GOT3 (cell line): ENCODE results near the gene OR1S1.
"Not testable (repeated sequence)": the region's sequence is repeated elsewhere in the genome, so short reads cannot be mapped to it uniquely, and the experiment has no call there.

Experiments used
- DNase-seq: peaks from one replicate; lab custom pipeline; 2025; ENCODE audit warnings: mixed read lengths; lab: John Stamatoyannopoulos, UW

The OR1S1 gene

GRCh38 chr11:58212420-58212819, at the start of gene OR1S1:
TSS of gene OR1S1 (plus strand) at chr11:58212720.
- not testable (repeated sequence) for DNase-seq

DNA sequence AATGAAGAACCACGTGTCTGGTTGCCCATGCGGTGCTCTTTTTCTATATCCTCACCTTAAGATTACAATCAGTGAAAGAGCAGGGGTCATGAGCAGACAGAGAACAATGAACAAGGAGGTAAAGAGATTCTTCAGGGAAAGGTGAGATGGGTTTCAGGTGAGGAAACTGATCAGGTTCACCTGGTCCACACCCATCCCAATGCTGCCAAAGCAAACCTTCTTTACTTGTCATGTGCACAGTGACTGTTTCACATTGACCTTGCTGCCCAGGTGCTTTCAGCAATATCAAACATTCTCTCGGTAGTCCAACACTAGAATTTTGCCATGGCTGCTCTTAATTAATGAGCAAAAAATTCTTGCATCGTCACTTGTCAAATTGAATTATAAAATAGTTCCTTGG, 48.1 kb upstream of the OR1S1 start:
- DNase-seq = no peak

- DNase-seq = no peak
Observed at GRCh38 chr11:58164990-58165389, 47.5 kb upstream of the OR1S1 start.

GRCh38 chr11:58165504-58166106, 46.9 kb upstream of the OR1S1 start:
- no peak for DNase-seq

DNA sequence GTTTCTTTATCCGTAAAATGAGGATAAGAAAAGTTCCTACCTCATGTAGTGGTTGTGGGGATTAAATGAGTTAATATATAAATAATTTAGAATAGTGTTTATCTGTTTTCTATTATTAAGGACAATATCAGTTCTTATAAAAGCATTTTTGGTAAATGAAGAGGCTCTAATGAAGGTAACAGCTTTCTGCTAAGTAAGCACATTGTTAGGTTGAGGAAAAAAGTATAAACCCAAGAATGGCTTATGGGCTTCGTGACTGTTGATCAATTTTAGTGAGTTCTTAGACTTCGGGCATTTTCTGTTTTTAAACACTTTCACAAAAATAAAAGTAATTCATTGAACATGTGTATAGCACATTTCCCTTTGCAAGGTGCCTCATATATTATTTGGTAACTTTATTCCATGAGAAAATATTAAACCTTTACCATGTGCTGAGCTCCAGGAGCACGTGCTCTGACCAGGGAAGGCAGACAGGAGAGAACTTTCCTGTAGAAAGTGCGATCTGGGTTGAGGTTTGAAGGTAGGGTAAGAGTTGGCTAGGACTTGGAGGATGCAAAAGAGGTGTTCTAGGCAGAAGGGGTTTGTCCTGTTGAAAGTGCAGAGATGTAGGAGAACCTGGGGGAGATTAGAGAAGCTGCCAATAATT, 35.0 kb upstream of the OR1S1 start:
- no peak for DNase-seq

DNA sequence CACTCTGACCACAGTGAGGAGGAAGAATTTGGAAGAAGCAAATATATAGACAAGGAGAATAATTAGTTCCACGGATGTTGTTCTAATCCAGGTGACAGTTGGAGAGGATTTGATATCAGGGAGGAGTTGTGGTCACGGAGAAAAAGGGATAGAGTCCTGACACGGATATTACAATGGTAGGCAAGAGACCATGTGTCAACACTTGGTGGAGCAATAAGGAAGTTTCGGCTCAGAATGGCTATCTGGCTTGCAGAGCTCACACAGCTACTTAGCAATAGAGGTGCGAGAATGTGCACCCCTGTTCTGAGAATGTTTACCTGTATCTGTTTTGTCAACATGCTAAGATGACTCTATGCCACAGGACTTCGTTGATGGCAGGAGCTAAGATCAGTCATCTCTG, 34.1 kb upstream of the OR1S1 start:
- DNase-seq = no peak

- DNase-seq = no peak
Observed at GRCh38 chr11:58179648-58180047, 32.9 kb upstream of the OR1S1 start.

- no peak for DNase-seq
Observed at GRCh38 chr11:58186938-58187337, 25.6 kb upstream of the OR1S1 start.

GRCh38 chr11:58188770-58189169, 23.8 kb upstream of the OR1S1 start, which contains the start of gene OR9Q2:
TSS of gene OR9Q2 (plus strand) at chr11:58189070. CDS start at chr11:58190491, 1,421 bp downstream.
- DNase-seq = no peak

GRCh38 chr11:58192229-58192628, 20.3 kb upstream of the OR1S1 start:
- no peak for DNase-seq

- DNase-seq = no peak
Observed at GRCh38 chr11:58193391-58193790, 19.1 kb upstream of the OR1S1 start.

- DNase-seq = no peak
Observed at GRCh38 chr11:58195939-58196338, 16.6 kb upstream of the OR1S1 start.

- DNase-seq = no peak
Observed at GRCh38 chr11:58199271-58199670, 13.2 kb upstream of the OR1S1 start.

DNA sequence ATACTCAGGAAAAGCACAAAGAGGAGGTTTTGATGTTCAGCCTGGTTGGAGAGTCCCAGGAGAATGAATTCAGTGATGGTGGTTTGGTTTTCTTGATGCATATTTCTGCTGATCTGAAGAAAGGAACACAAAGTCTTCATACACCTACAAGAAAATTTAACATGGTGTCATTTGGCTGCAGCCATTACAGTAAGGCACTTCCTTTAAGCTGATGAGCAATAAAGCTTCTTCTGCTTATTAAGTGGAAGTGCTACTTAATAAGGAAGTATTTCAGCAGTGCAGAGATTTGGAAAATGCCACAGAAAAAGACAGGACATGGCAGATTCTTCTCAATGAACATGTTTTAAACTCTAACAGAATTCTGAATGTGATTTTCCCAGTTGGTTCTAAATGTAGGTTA, 8.5 kb upstream of the OR1S1 start, which contains the start of gene OR1S2:
Gene OR1S2 (minus strand): TSS at position 101 of the 400 bp plus-strand sequence. CDS start 0 bp downstream, at position 101.
- DNase-seq = no peak

DNA sequence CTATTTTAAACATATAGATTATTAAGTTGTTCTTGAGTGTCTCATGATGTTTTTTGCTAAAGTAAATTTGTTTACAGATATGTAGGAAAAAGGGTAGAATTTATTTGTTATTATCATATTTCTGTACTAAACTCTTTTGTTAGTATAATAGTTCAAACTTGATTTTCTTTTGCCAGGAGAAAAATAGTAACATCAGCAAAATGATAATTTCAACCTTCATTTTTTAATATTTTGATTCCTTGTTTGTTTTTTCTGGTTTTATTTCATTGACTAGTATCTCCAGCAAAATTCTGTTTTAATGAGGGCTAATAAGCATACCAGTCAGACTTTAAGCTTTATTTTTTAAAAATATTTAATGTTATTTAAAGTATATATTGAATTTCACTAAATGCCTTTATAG, 4.0 kb downstream of the OR1S1 start:
- no peak for DNase-seq

DNA sequence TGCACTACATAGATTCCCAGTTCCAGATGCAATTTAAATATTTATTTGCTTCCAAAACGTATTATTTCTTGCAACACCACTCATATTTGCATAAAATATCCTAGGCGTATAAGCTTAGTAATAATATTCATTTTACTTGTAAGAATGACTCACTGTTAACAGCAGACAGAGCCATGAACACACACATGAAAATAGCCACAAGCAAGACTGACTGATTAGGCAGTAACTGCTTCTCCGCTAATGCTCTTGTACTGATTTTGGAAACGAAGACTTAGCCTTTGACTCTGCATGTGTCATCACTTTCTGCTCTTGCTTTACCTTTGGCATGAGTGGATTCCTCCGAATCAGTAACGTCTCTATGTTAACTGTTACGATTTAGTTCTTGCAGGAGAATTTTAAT, 10.2 kb downstream of the OR1S1 start:
- DNase-seq = no peak

- no peak for DNase-seq
Observed at GRCh38 chr11:58227956-58228615, 15.6 kb downstream of the OR1S1 start.

GRCh38 chr11:58243954-58244353, 31.4 kb downstream of the OR1S1 start:
- DNase-seq = no peak

GRCh38 chr11:58254936-58255335, 42.4 kb downstream of the OR1S1 start:
- no peak for DNase-seq

DNA sequence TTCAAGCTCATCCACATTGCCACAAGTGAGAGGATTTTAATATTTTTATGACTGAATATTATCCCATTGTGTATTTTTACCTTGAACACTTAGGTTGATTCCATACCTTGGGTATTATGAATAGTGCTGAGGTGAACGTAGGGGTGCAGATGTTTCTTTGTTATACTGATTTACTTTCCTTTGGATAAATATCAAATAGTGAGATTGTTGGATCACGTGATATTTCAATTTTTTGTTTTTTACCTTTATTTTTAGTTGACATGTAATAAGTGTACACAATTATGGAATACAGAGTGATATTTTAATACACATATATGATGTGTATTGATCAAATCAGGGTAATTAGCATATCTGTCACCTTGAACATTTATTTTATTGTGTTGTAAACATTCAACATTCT, 47.5 kb downstream of the OR1S1 start:
- DNase-seq = no peak
